WTC11 (cell line): ENCODE results near the gene TMEM115. TPM values are rescaled to one million over a fixed set of nuclear protein-coding genes. Genes with fewer than 3 reads are reported as not detected.
A peak's percentile ranks its signal among the peaks of the same experiment; 100 is the strongest.

ENCODE experiments used
- ATAC-seq: fragments of 200-7000 bp; cut with Tn5 transposase; 2 replicates; pipeline ENCODE4 v1.10.0; 2021; ENCODE audit warnings: mild to moderate bottlenecking, moderate library complexity
- CTCF ChIA-PET: fragments of 300-600 bp; sonication (Branson Sonifier 250); formaldehyde crosslinking; loops from one replicate; lab custom pipeline; 2021; ENCODE audit warnings: antibody characterized with exemption; lab: Charles Lee
- POLR2A ChIA-PET: fragments of 350-600 bp; sonication (Branson Sonifier 250); formaldehyde crosslinking; loops from one replicate; lab custom pipeline; 2021; ENCODE audit warnings: antibody characterized with exemption; lab: Charles Lee
- DNase-seq: peaks from one replicate; pipeline ENCODE4 v3.0.0; 2021; ENCODE audit warnings: low spot score
- H3K27ac Mint-ChIP-seq: 2 replicates; pipeline ENCODE4 v1.8.0; 2021; ENCODE audit warnings: mixed read lengths
- H3K27me3 Mint-ChIP-seq: 2 replicates; pipeline ENCODE4 v1.8.0; 2021; ENCODE audit warnings: low read depth, mild to moderate bottlenecking, moderate library complexity, mixed read lengths
- H3K36me3 Mint-ChIP-seq: 2 replicates; pipeline ENCODE4 v1.8.0; 2021; ENCODE audit warnings: mixed read lengths
- H3K4me1 Mint-ChIP-seq: 2 replicates; pipeline ENCODE4 v1.8.0; 2022; ENCODE audit warnings: mixed read lengths
- H3K4me3 Mint-ChIP-seq: 2 replicates; pipeline ENCODE4 v1.8.0; 2021; ENCODE audit warnings: mild to moderate bottlenecking, moderate library complexity, mixed read lengths
- H3K9me3 Mint-ChIP-seq: 2 replicates; pipeline ENCODE4 v1.8.0; 2021; ENCODE audit warnings: mixed read lengths
- ATF1 ChIP-seq: sonication (generic); formaldehyde crosslinking; IDR thresholded peaks from 2 replicates; pipeline ENCODE4 v1.8.1; 2023; ENCODE audit warnings: mild to moderate bottlenecking, moderate library complexity, missing genetic modification reagents
- ETV6 ChIP-seq: sonication (generic); formaldehyde crosslinking; IDR thresholded peaks from 2 replicates; pipeline ENCODE4 v1.8.1; 2022; ENCODE audit warnings: mild to moderate bottlenecking, missing genetic modification reagents
- JAZF1 ChIP-seq: fragments of 250-450 bp; sonication (Bioruptor Pico); IDR thresholded peaks from 2 replicates; pipeline ENCODE4 v1.9.0; 2021; ENCODE audit warnings: moderate library complexity, mild to moderate bottlenecking, inconsistent platforms
- MXD4 ChIP-seq: fragments of 250-450 bp; sonication (Bioruptor Pico); IDR thresholded peaks from 2 replicates; pipeline ENCODE4 v1.8.0; 2021; ENCODE audit warnings: mild to moderate bottlenecking, moderate library complexity, borderline replicate concordance
- NFATC4 ChIP-seq: fragments of 250-450 bp; sonication (Bioruptor Pico); IDR thresholded peaks from 2 replicates; pipeline ENCODE4 v1.9.0; 2021; ENCODE audit warnings: mild to moderate bottlenecking
- SMAD3 ChIP-seq: sonication (generic); formaldehyde crosslinking; IDR thresholded peaks from 2 replicates; pipeline ENCODE4 v1.8.0; 2022; ENCODE audit warnings: missing genetic modification reagents, mild to moderate bottlenecking, borderline replicate concordance
- SOX15 ChIP-seq: fragments of 250-450 bp; sonication (Bioruptor Pico); IDR thresholded peaks from 2 replicates; pipeline ENCODE4 v1.9.0; 2021; ENCODE audit warnings: mild to moderate bottlenecking
- ZNF532 ChIP-seq: fragments of 250-450 bp; sonication (Bioruptor Pico); IDR thresholded peaks from 2 replicates; pipeline ENCODE4 v1.9.0; 2021; ENCODE audit warnings: mild to moderate bottlenecking, borderline replicate concordance
- total RNA-seq: library from RNA; stranded (reverse); gene quantifications from 3 replicates; pipeline ENCODE4 v1.2.3, GENCODE V29; 2021
- TF ChIP-seq, protein P1 (sequence below): sonication (generic); formaldehyde crosslinking; IDR thresholded peaks from 2 replicates; pipeline ENCODE4 v1.8.0; 2022; ENCODE audit warnings: mild to moderate bottlenecking, missing genetic modification reagents
- TF ChIP-seq, protein P2 (sequence below): sonication (generic); formaldehyde crosslinking; conservative IDR thresholded peaks from 2 replicates; pipeline ENCODE4 v1.8.1; 2022; ENCODE audit warnings: mild to moderate bottlenecking, missing genetic modification reagents
- TF ChIP-seq, protein P3 (sequence below): sonication (generic); formaldehyde crosslinking; IDR thresholded peaks from 2 replicates; pipeline ENCODE4 v1.8.1; 2023; ENCODE audit warnings: mild to moderate bottlenecking, moderate library complexity, missing genetic modification reagents
- TF ChIP-seq, protein P4 (sequence below): sonication (generic); formaldehyde crosslinking; IDR thresholded peaks from 2 replicates; pipeline ENCODE4 v1.8.0; 2022; ENCODE audit warnings: missing genetic modification reagents
- TF ChIP-seq, protein P5 (sequence below): fragments of 250-450 bp; sonication (Bioruptor Pico); conservative IDR thresholded peaks from 2 replicates; pipeline ENCODE4 v1.9.0; 2021; ENCODE audit warnings: mild to moderate bottlenecking

TMEM115 gene
- total RNA-seq, 1 experiment from 2014 or later: 30.0 TPM

DNA sequence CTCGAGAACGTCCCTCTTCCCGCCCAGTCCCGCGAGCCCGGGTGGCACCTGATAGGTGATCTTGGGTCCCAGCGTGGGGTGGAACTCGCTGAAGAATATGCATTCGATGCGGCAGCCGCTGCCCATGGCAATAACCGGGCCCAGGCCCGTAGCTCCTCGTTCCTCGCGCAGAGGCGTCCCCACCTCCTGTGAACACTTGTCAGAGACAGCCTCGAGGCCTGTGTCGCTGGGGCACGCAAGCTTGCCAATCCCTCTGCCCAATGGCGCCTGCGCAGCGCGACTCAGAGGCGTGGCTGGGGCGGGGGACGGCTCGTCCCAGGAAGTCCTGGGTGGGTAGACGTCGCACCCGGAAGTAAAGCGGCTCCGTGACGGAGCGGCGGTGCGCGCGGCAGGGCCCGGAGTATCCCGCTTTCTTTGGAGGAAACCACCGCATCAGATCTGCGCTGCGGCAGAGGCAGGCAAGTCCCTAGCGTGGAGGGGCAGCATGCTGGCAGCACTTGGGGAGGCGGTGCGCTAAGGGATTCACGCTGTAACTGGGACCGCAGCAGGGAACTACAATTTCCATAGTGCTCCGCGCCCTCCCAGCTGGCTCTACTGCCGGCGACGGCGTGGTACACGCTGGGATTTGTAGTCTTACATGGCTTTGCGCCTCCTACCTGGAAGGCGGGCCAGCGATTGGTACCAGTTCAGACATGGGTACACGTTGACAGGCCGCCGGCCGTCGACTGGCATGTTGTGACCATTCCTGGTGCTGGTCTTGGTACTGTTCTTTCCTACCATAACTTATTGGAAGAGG is 8.6 kb downstream of the TMEM115 start, which contains the start of the genes CYB561D2 and NPRL2 (continued):
- TF ChIP-seq, protein P1, sequence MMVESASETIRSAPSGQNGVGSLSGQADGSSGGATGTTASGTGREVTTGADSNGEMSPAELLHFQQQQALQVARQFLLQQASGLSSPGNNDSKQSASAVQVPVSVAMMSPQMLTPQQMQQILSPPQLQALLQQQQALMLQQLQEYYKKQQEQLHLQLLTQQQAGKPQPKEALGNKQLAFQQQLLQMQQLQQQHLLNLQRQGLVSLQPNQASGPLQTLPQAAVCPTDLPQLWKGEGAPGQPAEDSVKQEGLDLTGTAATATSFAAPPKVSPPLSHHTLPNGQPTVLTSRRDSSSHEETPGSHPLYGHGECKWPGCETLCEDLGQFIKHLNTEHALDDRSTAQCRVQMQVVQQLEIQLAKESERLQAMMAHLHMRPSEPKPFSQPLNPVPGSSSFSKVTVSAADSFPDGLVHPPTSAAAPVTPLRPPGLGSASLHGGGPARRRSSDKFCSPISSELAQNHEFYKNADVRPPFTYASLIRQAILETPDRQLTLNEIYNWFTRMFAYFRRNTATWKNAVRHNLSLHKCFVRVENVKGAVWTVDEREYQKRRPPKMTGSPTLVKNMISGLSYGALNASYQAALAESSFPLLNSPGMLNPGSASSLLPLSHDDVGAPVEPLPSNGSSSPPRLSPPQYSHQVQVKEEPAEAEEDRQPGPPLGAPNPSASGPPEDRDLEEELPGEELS (CRISPR knock-in tag): peak; percentile 91
- TF ChIP-seq NFATC4 (CRISPR knock-in tag): no peak

- no peaks in the 10 kb centered on the region for H3K9me3 Mint-ChIP-seq
- peaks cover 16% of the 10 kb centered on the region for H3K27me3 Mint-ChIP-seq
- POLR2A ChIA-PET: interaction anchor here (1.2 to 1.5 kb wide), 3 partner anchors 13 to 219 kb away, joined by 3 to 9 read pairs (median 3); partner anchors contain the start of genes HEMK1, HYAL3 and NAA80
- no peak for DNase-seq
- CTCF ChIA-PET: interaction anchor here (0.7 to 4.2 kb wide), 14 partner anchors 9 to 261 kb away, joined by 3 to 18 read pairs (median 6); partner anchors contain the start of genes C3orf18, CACNA2D2, CISH and HYAL2
- peaks cover 18% of the 10 kb centered on the region for H3K4me1 Mint-ChIP-seq
- H3K4me3 Mint-ChIP-seq: peak overlapping the region; percentile 95
- no peak for TF ChIP-seq ATF1 (CRISPR knock-in tag)
- TF ChIP-seq JAZF1: no peak
- TF ChIP-seq MXD4 (CRISPR knock-in tag): no peak
- TF ChIP-seq, protein P2, sequence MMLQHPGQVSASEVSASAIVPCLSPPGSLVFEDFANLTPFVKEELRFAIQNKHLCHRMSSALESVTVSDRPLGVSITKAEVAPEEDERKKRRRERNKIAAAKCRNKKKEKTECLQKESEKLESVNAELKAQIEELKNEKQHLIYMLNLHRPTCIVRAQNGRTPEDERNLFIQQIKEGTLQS (CRISPR knock-in tag): no peak
- TF ChIP-seq SOX15 (CRISPR knock-in tag): no peak
- TF ChIP-seq ETV6 (CRISPR knock-in tag): no peak
- TF ChIP-seq, protein P3, sequence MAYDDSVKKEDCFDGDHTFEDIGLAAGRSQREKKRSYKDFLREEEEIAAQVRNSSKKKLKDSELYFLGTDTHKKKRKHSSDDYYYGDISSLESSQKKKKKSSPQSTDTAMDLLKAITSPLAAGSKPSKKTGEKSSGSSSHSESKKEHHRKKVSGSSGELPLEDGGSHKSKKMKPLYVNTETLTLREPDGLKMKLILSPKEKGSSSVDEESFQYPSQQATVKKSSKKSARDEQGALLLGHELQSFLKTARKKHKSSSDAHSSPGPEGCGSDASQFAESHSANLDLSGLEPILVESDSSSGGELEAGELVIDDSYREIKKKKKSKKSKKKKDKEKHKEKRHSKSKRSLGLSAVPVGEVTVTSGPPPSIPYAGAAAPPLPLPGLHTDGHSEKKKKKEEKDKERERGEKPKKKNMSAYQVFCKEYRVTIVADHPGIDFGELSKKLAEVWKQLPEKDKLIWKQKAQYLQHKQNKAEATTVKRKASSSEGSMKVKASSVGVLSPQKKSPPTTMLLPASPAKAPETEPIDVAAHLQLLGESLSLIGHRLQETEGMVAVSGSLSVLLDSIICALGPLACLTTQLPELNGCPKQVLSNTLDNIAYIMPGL (CRISPR knock-in tag): no peak
- TF ChIP-seq, protein P4, sequence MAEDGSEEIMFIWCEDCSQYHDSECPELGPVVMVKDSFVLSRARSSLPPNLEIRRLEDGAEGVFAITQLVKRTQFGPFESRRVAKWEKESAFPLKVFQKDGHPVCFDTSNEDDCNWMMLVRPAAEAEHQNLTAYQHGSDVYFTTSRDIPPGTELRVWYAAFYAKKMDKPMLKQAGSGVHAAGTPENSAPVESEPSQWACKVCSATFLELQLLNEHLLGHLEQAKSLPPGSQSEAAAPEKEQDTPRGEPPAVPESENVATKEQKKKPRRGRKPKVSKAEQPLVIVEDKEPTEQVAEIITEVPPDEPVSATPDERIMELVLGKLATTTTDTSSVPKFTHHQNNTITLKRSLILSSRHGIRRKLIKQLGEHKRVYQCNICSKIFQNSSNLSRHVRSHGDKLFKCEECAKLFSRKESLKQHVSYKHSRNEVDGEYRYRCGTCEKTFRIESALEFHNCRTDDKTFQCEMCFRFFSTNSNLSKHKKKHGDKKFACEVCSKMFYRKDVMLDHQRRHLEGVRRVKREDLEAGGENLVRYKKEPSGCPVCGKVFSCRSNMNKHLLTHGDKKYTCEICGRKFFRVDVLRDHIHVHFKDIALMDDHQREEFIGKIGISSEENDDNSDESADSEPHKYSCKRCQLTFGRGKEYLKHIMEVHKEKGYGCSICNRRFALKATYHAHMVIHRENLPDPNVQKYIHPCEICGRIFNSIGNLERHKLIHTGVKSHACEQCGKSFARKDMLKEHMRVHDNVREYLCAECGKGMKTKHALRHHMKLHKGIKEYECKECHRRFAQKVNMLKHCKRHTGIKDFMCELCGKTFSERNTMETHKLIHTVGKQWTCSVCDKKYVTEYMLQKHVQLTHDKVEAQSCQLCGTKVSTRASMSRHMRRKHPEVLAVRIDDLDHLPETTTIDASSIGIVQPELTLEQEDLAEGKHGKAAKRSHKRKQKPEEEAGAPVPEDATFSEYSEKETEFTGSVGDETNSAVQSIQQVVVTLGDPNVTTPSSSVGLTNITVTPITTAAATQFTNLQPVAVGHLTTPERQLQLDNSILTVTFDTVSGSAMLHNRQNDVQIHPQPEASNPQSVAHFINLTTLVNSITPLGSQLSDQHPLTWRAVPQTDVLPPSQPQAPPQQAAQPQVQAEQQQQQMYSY (CRISPR knock-in tag): no peak
- no peak for TF ChIP-seq ZNF532 (CRISPR knock-in tag)
- TF ChIP-seq, protein P5, sequence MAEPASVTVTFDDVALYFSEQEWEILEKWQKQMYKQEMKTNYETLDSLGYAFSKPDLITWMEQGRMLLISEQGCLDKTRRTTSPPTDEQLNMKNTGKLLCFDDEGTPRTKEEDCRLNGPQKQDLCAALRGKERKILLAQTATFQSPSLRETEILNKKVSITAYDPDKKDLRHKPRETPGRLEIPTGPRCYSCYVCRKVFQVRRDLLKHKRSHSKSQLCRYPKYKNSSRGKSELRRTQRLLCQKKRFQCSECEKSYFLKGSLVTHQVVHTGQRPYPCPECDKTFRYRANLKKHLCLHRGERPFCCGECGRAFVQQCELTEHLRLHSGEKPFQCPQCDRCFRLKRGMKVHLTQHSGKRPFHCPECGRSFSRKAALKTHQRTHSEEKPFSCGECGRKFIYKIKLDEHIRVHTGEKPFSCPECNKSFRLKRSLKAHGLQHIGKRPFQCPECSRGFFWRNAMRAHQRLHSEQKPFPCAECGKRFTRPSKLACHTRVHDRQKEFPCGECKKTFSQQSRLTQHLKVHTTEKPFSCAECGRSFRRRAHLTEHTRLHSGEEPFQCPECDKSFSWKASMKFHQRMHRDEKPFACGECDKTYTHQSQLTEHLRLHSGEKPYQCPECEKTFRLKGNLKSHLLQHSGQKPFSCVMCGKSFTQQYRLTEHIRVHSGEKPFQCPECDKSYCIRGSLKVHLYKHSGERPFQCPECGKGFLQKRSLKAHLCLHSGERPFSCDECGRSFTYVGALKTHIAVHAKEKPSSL (CRISPR knock-in tag): no peak
- TF ChIP-seq SMAD3 (CRISPR knock-in tag): no peak
- TF ChIP-seq, all 79 proteins: peak for 0
- 0 out of 2 replicates have a peak overlapping the region, but pooled peaks have one; percentile 93 for H3K27ac Mint-ChIP-seq
- ATAC-seq: no peak
- H3K36me3 Mint-ChIP-seq: peaks cover 14% of the 10 kb centered on the region; the same call in 1 of the 2 replicates
Measured at GRCh38 chr3:50350213-50350526, 9.2 kb downstream of the TMEM115 start.
